ENCODE results near the gene RTN4IP1.

DNA sequence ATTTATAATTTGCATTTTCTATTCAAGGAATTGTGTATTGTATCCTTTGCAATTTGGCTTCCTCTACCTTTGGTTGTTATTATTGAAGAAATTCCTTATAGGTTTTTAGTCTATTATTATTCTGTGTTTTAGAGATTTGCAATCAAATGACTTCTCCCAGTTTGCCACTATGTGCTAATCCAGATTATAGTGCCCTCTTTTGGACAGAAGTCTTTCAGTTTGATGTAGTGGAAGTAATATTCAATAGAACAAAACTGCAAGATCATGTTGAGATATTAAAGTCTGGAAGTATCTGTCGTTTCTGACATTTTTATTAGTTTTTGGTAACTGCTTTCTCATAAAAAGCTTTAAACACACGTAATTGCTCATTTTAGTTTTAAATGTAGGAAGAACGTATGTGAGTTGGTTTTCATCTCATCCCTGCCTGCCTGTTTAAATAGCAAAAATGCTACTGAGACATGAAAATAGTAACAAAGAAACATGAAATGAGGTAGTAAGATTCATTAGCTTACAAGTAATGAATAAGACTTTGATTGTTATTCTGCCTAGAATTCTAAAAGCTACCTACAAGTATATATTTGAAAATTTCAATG, 72.8 kb downstream of the RTN4IP1 start:
- TF ChIP-seq, protein P1, sequence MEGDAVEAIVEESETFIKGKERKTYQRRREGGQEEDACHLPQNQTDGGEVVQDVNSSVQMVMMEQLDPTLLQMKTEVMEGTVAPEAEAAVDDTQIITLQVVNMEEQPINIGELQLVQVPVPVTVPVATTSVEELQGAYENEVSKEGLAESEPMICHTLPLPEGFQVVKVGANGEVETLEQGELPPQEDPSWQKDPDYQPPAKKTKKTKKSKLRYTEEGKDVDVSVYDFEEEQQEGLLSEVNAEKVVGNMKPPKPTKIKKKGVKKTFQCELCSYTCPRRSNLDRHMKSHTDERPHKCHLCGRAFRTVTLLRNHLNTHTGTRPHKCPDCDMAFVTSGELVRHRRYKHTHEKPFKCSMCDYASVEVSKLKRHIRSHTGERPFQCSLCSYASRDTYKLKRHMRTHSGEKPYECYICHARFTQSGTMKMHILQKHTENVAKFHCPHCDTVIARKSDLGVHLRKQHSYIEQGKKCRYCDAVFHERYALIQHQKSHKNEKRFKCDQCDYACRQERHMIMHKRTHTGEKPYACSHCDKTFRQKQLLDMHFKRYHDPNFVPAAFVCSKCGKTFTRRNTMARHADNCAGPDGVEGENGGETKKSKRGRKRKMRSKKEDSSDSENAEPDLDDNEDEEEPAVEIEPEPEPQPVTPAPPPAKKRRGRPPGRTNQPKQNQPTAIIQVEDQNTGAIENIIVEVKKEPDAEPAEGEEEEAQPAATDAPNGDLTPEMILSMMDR (IDR thresholded peaks at IDR 0.05): peak in 2 of 3 donors; percentile 14 to 15
- no peak for TF ChIP-seq POLR2A (IDR thresholded peaks at IDR 0.05)

Measured in breast epithelium (tissue), 3 donors.